ENCODE data around the gene LIG1. TPM values are rescaled to one million over a fixed set of nuclear protein-coding genes. Genes with fewer than 3 reads are reported as not detected.
"Not testable (repeated sequence)": the region's sequence is repeated elsewhere in the genome, so short reads cannot be mapped to it uniquely, and the experiment has no call there.

The LIG1 gene
- total RNA-seq, 4 donors from 2014 or later = 6.1 to 21.9 (median 6.7) TPM

- H3K9me3 ChIP-seq = peaks cover 0 to 13% (median 0%) of the 10 kb centered on the region in 4 donors
- no peak for DNase-seq (ENCODE audit: low spot score in 2 of 2)
- peaks cover 0 to 40% (median 0%) of the 10 kb centered on the region in 3 donors for H3K36me3 ChIP-seq
Observed at GRCh38 chr19:48085904-48086864, 84.0 kb downstream of the LIG1 start.

GRCh38 chr19:48085076-48085475 lies 85.1 kb downstream of the LIG1 start:
- no peak for DNase-seq (ENCODE audit: low spot score in 2 of 2)
- H3K36me3 ChIP-seq = peaks cover 0 to 40% (median 0%) of the 10 kb centered on the region in 3 donors
- H3K27me3 ChIP-seq = no peaks in the 10 kb centered on the region
- H3K4me3 ChIP-seq = no peak overlapping the region
- TF ChIP-seq CTCF (IDR thresholded peaks at IDR 0.05) = no peak
- no peak for TF ChIP-seq POLR2A (IDR thresholded peaks at IDR 0.05)
- TF ChIP-seq EP300 (IDR thresholded peaks at IDR 0.05) = no peak
- peaks cover 0 to 11% (median 0%) of the 10 kb centered on the region in 4 donors for H3K9me3 ChIP-seq
- H3K27ac ChIP-seq = no peak overlapping the region
- WGBS, 2 donors = 29 to 45% methylated on average over 3 of the region's 3 CpGs
- no peaks in the 10 kb centered on the region for H3K4me1 ChIP-seq

More at GRCh38 chr19:48085904-48086864, 84.0 kb downstream of the LIG1 start:
- 85 to 92% methylated on average over 6 to 7 of the region's 7 CpGs for WGBS, 2 donors
- Histone ChIP-seq H3K4me1 (no peaks in the 10 kb centered on the region), H3K27ac (no peak overlapping the region), H3K4me3 (no peak overlapping the region), H3K27me3 (no peaks in the 10 kb centered on the region)
- TF ChIP-seq POLR2A (IDR thresholded peaks at IDR 0.05) (no peak), EP300 (IDR thresholded peaks at IDR 0.05) (no peak), CTCF (IDR thresholded peaks at IDR 0.05) (no peak)

- Histone ChIP-seq H3K4me3 (no peak overlapping the region), H3K27me3 (no peaks in the 10 kb centered on the region), H3K36me3 (peaks cover 0 to 36% (median 0%) of the 10 kb centered on the region in 3 donors), H3K9me3 (peaks cover 0 to 12% (median 0%) of the 10 kb centered on the region in 4 donors), H3K4me1 (no peaks in the 10 kb centered on the region), H3K27ac (no peak overlapping the region)
- WGBS, 2 donors = 86 to 90% methylated on average over 5 of the region's 5 CpGs
- DNase-seq (ENCODE audit: low spot score in 2 of 2) = no peak
- TF ChIP-seq CTCF (IDR thresholded peaks at IDR 0.05) (no peak), POLR2A (IDR thresholded peaks at IDR 0.05) (no peak), EP300 (IDR thresholded peaks at IDR 0.05) (no peak)
Observed at GRCh38 chr19:48081106-48081505, 89.0 kb downstream of the LIG1 start.

GRCh38 chr19:48070177-48070769 lies 99.9 kb downstream of the LIG1 start:
- WGBS, 2 donors = 94 to 99% methylated on average over 3 of the region's 3 CpGs
- H3K4me3 ChIP-seq; DNase-seq (ENCODE audit: low spot score in 2 of 2); H3K9me3 ChIP-seq; H3K27ac ChIP-seq; H3K27me3 ChIP-seq; H3K4me1 ChIP-seq: not testable (repeated sequence)
- H3K36me3 ChIP-seq = peaks cover 0 to 69% (median 0%) of the 10 kb centered on the region in 3 donors

GRCh38 chr19:48069435-48069834 lies 100.7 kb downstream of the LIG1 start:
- Histone ChIP-seq H3K4me1 (no peaks in the 10 kb centered on the region), H3K36me3 (peaks cover 0 to 68% (median 0%) of the 10 kb centered on the region in 3 donors), H3K9me3 (no peaks in the 10 kb centered on the region), H3K27ac (no peak overlapping the region), H3K27me3 (no peaks in the 10 kb centered on the region), H3K4me3 (no peak overlapping the region)
- TF ChIP-seq EP300 (IDR thresholded peaks at IDR 0.05) = no peak
- no peak for TF ChIP-seq POLR2A (IDR thresholded peaks at IDR 0.05)
- TF ChIP-seq CTCF (IDR thresholded peaks at IDR 0.05) = no peak
- DNase-seq (ENCODE audit: low spot score in 2 of 2) = no peak
- WGBS, 2 donors = 76 to 84% methylated on average over 2 of the region's 2 CpGs

Other genes starting within 250 kb of the LIG1 start
- not detected for gene BSPH1, start 178.2 kb downstream of the LIG1 start, total RNA-seq
- gene ELSPBP1, start 175.7 kb downstream of the LIG1 start, total RNA-seq = not detected
- gene CABP5, start 126.3 kb downstream of the LIG1 start, total RNA-seq = not detected
- 10 to 100 TPM in 3 of 4 donors, 1 to 10 TPM in 1; 4.6 to 21.0 (median 12.4) TPM for gene PLA2G4C, start 59.5 kb downstream of the LIG1 start, total RNA-seq
- 1 to 10 TPM; 5.9 to 8.4 (median 6.8) TPM for gene ZSWIM9, start 336 bp upstream of the LIG1 start, total RNA-seq
- gene CARD8, start 85.6 kb upstream of the LIG1 start, total RNA-seq = 10 to 100 TPM; 33.7 to 54.0 (median 38.8) TPM
- under 1 TPM in 1 of 4 donors, not detected in 3; 0.21 TPM for gene ZNF114, start 99.7 kb upstream of the LIG1 start, total RNA-seq
- gene EMP3, start 155.2 kb upstream of the LIG1 start, total RNA-seq = 10 to 100 TPM; 22.2 to 52.5 (median 33.3) TPM
- gene TMEM143, start 193.6 kb upstream of the LIG1 start, total RNA-seq = 10 to 100 TPM in 2 of 4 donors, 1 to 10 TPM in 2; 8.3 to 14.4 (median 10.2) TPM
- gene SYNGR4, start 194.0 kb upstream of the LIG1 start, total RNA-seq = not detected
- 10 to 100 TPM; 51.3 to 78.6 (median 65.8) TPM for gene KDELR1, start 221.2 kb upstream of the LIG1 start, total RNA-seq
- under 1 TPM; 0.42 to 0.90 (median 0.51) TPM for gene GRIN2D, start 223.3 kb upstream of the LIG1 start, total RNA-seq